GM18951 (cell line): Measurements from ENCODE around the gene PEX11B.

Experiments
- POLR2A ChIP-seq: IDR thresholded peaks from 4 replicates; pipeline ENCODE4 v1.6.1; 2011; ENCODE audit warnings: mild to moderate bottlenecking; ENCODE audit not compliant: insufficient read length, insufficient read depth; ENCODE audit errors: extremely low read depth
- in situ Hi-C: fragments of 300-500 bp; cut with MboI; formaldehyde crosslinking; loops from one replicate; pipeline ENCODE4 v1.12.0; 2022; ENCODE audit warnings: low sequenced_read_pairs, mixed read lengths, inconsistent platforms; ENCODE audit not compliant: unreplicated experiment

The PEX11B gene

GRCh38 chr1:145908653-145909052 lies 9.9 kb downstream of the PEX11B start:
- in situ Hi-C loops, result no loop called here
- TF ChIP-seq POLR2A, result no peak

GRCh38 chr1:145906954-145907753 lies 11.4 kb downstream of the PEX11B start:
- in situ Hi-C loops, result no loop called here
- TF ChIP-seq POLR2A, result no peak

DNA sequence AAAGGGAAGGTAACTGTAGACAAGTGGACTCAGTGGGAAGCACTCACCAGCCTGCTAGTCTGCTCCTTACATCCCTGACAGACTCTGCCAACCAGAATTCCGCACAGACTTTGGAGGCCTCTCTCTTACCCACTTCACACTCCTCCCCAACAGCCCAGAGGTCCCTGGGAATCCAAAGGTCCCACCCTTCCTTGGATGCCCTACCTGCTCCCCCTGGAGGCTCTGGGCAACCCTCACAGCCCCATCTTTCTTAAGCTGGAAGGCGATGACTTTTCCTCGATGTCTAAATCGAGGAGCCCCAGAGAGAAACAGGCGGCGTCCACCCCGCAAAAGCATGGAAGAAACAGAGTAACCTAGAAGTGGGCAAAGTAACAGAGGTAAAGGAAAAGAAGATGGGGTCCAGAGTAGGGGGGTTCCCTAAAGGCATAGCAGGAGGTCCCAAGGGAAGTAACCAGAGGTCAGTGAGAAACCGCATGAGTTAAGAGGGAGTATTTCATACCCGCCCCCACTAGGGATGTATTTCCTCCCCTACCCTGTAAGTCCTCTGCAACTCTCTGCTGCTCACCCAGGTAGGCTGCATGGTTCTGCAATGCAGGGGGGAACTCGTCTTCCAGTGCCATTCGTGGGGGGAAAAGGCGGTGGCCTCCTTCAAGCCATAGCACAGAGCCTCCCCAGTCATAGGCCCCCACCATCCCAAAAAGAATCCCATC lies 17.1 kb downstream of the PEX11B start:
- in situ Hi-C loops, result no loop called here
- TF ChIP-seq POLR2A, result no peak

GRCh38 chr1:145898756-145899155 lies 19.8 kb downstream of the PEX11B start:
- in situ Hi-C loops, result no loop called here
- no peak for TF ChIP-seq POLR2A

GRCh38 chr1:145897969-145898368 lies 20.5 kb downstream of the PEX11B start:
- in situ Hi-C loops, result no loop called here

GRCh38 chr1:145895471-145895870 lies 23.0 kb downstream of the PEX11B start:
- no peak for TF ChIP-seq POLR2A
- in situ Hi-C loops, result no loop called here

More at GRCh38 chr1:145897969-145898368, 20.5 kb downstream of the PEX11B start:
- no peak for TF ChIP-seq POLR2A

GRCh38 chr1:145893306-145894055 lies 25.0 kb downstream of the PEX11B start:
- no peak for TF ChIP-seq POLR2A
- in situ Hi-C loops, result no loop called here

GRCh38 chr1:145892486-145893087 lies 25.9 kb downstream of the PEX11B start:
- in situ Hi-C loops, result no loop called here
- no peak for TF ChIP-seq POLR2A

GRCh38 chr1:145891587-145892485 lies 26.7 kb downstream of the PEX11B start:
- in situ Hi-C loops, result no loop called here
- TF ChIP-seq POLR2A, result no peak

DNA sequence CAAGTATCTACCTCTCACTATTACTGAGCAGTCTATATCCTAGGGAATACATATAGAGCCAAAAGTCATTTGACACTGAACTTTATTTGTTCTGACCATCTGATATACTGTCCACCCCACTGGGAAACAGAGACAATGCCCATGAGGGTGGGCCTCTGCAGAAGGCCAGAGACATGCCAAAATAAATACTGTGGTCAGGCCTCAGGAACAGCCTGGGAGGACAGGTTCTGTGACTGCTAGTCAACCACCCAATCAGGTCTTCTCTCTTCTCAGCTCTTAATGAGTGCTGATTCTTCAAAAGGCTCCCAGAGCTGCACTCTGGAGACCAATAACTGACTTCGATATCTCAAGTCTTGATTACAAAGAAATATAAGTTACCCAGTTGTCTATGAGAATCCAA lies 27.4 kb downstream of the PEX11B start:
- in situ Hi-C loops, result no loop called here
- no peak for TF ChIP-seq POLR2A

DNA sequence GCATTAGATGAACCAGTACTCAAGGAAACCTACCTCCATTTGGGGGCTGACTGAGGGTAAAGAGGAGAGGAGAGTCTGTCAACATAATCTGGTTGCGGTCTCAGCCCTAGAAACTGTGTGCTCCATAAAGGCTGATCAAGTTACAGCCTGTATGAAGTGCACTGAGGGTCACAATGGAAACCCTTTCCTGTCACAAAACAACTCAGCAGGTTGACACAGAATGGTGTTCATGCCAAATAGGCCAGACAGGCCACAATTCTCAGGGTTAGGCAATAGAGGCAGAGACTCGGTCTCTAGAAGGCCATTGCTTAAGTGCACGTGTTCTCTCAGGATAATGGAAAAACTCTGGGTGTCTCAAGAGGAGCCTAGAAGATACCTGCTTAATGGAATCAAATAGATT lies 28.8 kb downstream of the PEX11B start:
- in situ Hi-C loops, result no loop called here
- TF ChIP-seq POLR2A, result no peak

GRCh38 chr1:145887631-145888030 lies 30.9 kb downstream of the PEX11B start:
- TF ChIP-seq POLR2A, result no peak
- in situ Hi-C loops, result no loop called here
